ENCODE results near the gene SNX24. TPM values are rescaled to one million over a fixed set of nuclear protein-coding genes. Genes with fewer than 3 reads are reported as not detected.

SNX24 gene
- total RNA-seq, 4 donors from 2014 or later, result 13.3 to 21.5 (median 17.9) TPM

GRCh38 chr5:122943050-122943698 lies 97.8 kb downstream of the SNX24 start:
- DNase-seq (ENCODE audit: low spot score) (no peak), ATAC-seq (ENCODE audit: low FRiP score) (no peak)
- no peak for TF ChIP-seq CTCF (IDR thresholded peaks at IDR 0.05)

DNA sequence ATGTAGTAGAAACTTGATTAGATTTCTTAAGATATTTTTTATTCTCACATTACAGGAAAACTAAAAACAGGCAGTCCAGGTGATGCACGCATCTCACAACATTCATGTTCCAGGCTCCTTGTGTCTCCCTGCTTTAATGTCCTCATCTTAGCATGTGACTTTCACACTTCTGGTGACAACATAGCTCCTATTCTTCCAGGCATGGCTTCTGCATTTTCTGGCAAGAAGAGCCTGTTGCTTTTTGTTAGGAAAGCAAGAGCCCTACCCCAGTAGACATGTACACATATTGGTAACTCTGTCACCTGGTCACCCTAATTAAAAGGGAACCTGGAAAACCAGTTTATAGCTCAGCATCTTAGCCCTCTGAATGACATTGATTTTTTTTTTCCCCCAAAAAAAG lies 98.6 kb downstream of the SNX24 start:
- DNase-seq (ENCODE audit: low spot score), result no peak
- TF ChIP-seq CTCF (IDR thresholded peaks at IDR 0.05), result no peak
- no peak for ATAC-seq (ENCODE audit: low FRiP score)

GRCh38 chr5:122947372-122947771 lies 102.0 kb downstream of the SNX24 start:
- DNase-seq (ENCODE audit: low spot score), result no peak
- ATAC-seq (ENCODE audit: low FRiP score), result no peak
- TF ChIP-seq CTCF (IDR thresholded peaks at IDR 0.05), result no peak

DNA sequence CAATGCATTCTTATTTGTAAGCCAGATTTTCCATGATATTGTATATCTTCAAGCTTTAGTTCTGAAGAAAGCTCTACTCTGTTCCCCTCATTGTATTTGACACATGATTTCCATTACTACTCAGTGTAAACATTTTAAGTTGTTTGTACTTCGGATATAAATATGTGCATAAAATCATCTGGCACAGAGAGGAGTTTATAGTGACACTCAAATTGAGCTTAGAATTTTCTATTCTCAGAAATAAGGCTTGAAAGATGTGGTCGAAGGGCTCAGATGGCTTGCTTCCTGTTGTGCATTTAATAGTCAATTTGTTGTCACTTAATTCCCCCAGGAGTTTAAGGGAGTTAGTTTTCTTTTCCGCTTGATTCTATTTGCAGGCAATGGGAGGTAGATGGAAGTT lies 102.4 kb downstream of the SNX24 start:
- no peak for TF ChIP-seq CTCF (IDR thresholded peaks at IDR 0.05)
- ATAC-seq (ENCODE audit: low FRiP score), result no peak
- no peak for DNase-seq (ENCODE audit: low spot score)

- DNase-seq (ENCODE audit: low spot score) (no peak), ATAC-seq (ENCODE audit: low FRiP score) (no peak)
- TF ChIP-seq CTCF (IDR thresholded peaks at IDR 0.05), result no peak
Measured at GRCh38 chr5:122948319-122948718, 102.9 kb downstream of the SNX24 start.

- DNase-seq (ENCODE audit: low spot score) (no peak), ATAC-seq (ENCODE audit: low FRiP score) (no peak)
- no peak for TF ChIP-seq CTCF (IDR thresholded peaks at IDR 0.05)
Measured at GRCh38 chr5:122951658-122952057, 106.2 kb downstream of the SNX24 start.

DNA sequence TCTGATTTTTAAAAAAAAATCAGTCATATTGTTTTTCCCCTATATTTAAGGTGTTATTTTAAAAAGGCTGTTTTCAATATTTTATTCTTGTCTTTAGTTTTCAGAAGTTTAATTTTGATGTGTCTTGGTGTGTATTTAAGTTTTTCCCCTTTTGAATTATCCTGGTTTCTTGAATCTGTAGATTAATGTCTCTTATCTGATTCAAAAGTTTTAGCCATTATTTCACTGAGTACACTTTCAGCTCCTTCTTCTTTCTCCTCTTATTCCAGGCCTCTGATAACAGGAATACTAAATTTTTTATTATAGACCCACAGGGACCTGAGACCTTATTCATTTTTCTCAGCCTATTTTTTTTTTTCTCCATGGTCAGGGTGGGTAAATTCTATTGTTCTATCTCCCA lies 109.3 kb downstream of the SNX24 start:
- DNase-seq (ENCODE audit: low spot score) (no peak), ATAC-seq (ENCODE audit: low FRiP score) (no peak)
- no peak for TF ChIP-seq CTCF (IDR thresholded peaks at IDR 0.05)

All from omental fat pad (tissue), 4 donors.